GM21723 (cell line): ENCODE data around the gene FKBP10.
A peak's percentile ranks its signal among the peaks of the same experiment; 100 is the strongest.
"Not testable (repeated sequence)": the region's sequence is repeated elsewhere in the genome, so short reads cannot be mapped to it uniquely, and the experiment has no call there.

Source experiments
- ATAC-seq: cut with Tn5 transposase; IDR thresholded peaks from one replicate; pipeline ENCODE4 v1.9.1; 2021; ENCODE audit warnings: mild to moderate bottlenecking, moderate library complexity; ENCODE audit not compliant: unreplicated experiment

Gene FKBP10

DNA sequence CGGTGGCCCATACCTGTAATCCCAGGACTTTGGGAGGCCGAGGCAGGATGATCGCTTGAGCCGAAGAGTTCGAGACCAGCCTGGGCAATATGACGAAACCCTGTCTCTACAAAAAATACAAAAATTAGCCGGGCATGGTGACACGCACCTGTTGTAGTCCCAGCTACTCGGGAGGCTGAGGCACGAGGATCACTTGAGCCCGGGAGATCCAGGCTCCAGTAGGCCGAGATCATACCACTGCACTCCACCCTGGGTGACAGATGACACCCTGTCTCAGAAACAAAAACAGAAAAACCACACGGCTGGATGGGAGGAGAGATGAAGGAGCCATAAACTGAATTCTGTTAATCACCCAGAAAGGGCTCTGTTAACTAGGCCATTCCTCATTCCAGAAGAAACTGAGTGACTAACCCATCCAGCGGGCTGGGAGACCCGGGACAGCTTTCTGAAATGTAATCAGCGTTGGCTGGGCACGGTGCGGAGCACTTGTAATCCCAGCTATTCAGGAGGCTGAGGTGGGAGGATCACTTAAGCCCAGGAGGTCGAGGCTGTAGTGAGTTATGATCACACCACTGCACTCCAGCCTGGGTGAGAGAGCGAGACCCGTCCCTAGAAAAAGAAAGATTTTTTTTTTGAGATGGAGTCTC lies 23.9 kb downstream of the FKBP10 start:
- no peak for ATAC-seq

DNA sequence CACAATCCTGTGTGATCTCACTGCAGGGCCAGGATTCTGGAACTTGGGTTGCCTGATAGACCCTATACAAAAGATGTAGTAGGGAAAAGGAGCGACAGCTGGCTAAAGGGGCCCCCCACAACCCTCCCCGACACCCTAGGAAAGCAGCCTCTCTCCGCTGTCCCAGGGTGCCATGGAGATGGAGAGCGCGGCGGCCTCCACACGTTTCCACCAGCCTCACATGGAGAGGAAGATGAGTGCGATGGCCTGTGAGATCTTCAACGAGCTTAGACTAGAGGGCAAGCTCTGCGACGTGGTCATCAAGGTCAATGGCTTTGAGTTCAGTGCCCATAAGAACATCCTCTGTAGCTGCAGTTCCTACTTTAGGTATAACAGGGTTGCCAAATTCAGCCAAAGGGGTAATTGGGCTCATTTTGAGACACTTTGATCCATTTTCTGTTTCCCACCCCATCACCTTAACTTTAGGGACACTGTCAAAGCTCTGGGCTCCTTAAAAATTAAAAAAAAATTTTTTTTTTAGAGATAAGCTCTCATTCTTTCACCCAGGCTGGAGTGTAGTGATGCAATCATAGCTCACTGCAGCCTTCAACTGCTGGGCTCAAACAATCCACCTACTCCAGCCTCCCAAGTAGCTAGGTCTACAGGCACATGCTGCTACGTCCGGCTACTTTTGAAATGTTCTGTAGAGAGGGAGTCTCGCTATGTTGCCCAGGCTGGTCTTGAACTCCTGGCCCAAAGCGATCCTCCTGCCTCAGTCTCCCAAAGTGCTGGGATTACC lies 25.1 kb downstream of the FKBP10 start, which contains the start of gene KLHL10:
Gene KLHL10, plus strand, starts transcription at position 65 of the 778 bp plus-strand sequence. Its CDS starts 108 bp downstream, at position 173.
- ATAC-seq, result no peak

DNA sequence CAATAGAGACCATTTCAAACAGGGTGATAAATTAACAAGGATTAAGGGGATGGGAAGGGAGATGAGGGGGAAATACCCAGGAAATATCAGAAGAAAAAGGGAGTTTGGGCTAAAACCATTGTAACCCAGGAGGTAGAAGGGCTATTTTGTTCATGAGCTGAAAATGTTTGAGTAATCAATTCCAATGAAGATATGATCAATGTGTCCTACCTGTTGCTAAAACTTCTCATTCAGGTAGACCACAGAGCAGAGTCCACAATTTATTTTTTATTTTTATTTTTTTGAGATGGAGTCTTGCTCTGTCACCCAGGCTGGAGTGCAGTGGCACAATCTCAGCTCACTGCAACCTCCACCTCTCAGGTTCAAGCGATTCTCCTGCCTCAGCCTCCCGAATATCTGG lies 26.6 kb downstream of the FKBP10 start:
- not testable (repeated sequence) for ATAC-seq

DNA sequence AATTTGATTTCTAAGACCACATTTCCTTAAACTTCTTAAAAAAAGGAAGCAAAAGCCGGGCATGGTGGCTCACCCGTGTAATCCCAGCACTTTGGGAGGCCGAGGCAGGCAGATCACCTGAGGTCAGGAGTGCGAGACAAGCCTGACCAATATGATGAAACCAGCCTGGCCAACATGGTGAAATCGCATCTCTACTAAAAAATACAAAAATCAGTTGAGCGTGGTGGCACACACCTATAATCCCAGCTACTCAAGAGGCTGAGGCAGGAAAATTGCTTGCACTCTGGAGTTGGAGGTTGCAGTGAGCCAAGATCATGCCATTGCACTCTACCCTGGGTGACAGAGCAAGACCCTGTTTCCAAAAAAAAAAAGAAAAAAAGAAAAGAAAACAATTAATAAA lies 28.0 kb downstream of the FKBP10 start:
- not testable (repeated sequence) for ATAC-seq

DNA sequence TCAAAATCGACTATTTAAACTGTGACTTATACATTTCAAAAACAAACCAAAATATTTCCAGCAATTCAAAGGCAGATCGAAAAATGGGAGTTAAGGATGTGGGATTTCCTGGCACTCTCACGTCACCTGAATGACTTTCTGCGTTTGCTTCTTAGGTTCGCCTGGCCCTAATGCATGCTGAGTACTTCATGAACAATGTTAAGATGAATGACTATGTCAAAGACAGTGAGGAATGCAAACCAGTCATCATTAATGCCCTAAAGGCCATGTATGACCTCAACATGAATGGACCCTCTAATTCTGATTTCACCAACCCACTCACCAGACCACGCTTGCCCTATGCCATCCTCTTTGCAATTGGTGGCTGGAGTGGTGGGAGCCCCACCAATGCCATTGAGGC lies 32.2 kb downstream of the FKBP10 start:
- no peak for ATAC-seq

DNA sequence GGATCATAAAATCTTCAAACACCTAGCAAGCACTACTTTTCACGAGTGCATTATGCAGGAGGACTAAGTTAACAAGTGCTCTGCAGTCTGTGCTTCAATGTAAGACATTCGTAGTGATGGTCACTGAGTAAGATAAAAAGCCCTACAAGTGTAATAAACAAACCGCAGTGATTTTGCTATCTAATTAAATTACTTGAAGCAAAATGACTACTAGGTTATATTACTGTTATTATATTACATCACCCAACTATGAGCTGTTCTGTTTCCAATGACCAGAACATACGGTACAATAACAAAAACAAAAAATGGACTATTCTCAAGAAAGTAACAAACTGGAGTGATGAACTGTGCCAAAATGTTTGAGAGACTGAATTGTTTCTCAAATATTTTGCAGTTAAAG lies 36.0 kb downstream of the FKBP10 start:
- no peak for ATAC-seq

DNA sequence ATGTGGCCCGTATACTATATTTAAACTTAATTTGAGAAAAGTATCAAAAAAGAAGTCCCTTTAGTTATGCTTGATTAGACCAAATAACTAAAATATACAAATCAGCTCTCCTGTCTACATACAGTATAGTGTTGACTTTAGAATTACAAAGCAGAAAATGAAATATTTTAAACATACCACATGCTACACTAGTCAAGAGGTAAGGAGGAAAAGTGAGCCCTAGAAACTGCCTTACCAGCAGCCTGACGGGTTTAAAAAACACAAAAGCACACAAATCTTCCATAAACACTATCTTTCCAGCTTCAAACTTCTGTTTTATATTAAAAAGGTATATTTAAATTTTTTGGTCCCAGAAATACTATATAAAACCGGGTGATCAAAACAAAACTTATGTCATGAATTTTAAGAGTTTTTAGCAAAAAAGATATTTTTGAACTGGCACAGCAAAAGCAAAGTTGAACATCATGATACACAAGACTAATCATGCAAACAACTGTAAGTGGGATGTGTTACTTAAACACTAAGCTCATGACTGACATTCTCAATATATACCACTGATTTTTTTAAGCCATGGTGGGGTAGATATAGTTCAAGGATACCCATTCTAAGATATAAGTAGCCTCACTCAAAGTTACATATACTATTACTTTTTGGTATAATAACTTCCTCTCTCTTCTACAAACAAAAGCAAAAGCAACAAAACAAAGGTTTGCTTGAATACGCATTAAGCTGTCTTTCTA lies 36.6 kb downstream of the FKBP10 start:
- no peak for ATAC-seq

DNA sequence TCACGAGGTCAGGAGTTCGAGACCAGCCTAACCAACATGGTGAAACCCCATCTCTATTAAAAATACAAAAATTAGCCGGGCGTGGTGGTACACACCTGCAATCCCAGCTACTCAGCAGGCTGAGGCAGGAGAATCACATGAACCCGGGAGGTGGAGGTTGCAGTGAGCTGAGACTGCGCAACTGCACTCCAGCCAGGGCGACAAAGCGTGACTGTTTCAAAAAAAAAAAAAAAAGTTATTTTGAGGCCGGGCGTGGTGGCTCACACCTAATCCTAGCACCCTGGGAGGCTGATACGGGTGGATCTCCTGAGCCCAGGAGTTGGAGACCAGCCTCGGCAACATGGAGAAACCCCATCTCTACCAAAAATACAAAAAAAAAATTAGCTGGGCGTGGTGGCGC lies 38.6 kb downstream of the FKBP10 start:
- ATAC-seq, result not testable (repeated sequence)

DNA sequence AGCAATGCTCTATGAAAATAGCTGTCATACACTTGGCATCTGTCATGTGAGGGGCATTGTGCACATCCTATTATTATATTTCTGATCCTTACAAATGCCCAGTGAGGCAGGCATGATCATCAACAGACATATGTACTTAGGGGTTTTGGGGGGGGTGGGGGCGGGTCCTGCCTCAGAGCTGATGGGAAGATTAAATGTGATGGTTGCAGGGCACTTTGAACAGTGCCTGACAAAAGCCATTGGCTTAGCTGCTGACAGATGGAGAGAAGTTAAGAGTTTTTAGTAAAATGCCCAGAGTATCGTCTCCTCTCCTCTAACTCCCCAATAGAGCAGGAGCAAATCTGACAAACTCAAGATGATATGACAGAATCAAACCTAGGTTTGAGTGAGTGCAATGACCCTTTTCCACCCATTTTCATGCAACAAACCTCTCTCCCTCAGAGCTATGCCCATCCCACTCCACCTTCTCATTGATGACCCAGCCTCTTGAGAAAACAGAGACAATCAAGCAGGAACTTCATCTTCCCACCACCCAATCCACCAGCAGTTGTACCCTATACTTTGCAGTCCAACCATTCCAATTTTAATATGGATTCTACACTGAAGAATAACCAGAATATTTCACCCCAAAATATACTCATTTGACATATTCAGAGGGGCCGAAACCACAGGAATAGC lies 47.6 kb downstream of the FKBP10 start:
- ATAC-seq, result no peak

DNA sequence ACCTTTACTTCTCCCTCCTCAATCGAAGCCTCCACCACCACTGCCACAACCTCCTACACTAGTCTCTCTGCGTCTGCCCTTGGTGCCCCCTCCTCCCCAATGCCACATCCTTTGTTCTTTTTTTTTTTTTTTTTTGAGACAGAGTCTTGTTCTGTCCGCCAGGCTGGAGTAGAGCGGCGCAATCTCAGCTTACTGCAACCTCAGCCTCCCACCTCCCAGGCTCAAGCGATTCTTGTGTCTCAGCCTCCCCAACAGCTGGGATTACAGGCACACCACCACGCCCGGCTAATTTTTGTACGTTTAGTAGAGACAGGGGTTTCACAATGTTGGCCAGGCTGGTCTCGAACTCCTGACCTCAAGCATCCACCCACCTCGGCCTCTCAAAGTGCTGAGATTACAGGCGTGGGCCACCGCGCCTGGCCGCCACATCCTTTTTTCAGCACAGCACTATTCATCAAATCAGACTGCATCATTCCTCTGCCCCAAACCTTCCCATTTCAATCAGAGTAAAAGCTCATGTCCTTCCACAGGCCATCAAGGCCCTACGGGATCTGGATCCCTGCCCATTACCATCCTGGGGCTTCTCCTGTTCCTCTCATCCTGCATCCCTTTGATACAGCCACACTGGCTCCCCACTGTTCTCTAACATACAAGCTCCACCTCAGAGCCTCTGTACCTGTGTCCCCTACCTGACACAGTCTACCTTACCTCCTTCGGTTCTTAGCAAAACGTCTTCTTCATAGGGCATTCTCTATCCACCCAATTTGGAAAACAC lies 50.5 kb downstream of the FKBP10 start:
- ATAC-seq, result no peak

DNA sequence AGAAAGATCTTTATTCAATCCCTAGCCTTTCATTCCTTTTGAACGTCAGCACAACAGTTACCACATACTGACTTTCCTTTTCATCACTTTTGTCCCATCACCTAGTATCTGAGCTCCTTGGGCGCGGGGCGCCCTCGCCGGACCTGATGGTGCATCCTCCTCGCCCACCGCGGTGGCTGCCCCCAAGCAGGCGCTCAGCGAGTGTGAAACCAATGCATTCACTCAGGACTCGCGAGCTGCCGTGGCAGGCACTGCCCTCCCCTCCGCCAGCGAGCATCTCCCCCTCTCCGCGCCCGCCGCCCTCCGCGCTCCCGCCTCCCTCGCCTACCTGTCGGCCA lies 51.7 kb downstream of the FKBP10 start:
- ATAC-seq, result no peak

DNA sequence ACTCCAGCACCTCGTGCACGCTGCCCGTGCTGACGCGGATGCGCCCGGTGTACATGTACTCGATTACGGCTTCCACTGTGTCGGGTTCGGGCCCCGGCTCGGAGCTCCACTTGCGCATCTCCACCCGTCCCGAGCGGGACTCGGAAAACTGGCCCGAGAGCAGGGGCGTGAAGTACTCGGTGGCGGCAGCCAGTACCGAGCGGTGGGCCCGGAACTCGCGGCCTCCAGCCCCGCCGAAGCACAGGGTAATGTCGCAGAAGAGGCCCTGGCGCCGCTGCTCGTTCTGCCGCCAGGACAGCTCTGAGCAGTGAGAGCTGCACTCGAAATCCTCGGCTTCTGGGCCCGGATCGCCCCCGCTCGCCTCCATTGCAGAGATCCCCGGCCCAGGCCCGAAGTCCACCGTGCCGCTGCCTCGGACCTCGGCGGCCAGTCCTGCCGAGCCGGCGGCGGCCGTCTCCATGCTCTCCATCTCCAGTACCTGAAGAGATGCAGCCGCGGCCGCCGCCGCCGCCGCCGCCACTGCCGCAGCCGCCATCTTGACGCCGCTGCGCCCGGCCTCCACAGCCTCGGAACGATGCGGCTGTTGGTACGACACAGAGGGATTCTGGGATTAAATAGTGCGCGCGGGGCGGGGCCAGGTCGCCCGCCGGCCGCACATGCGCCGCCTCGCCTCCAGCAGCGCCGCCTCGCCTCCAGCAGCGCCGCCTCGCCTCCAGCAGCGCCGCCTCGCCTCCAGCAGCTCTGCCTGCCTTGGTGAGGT lies 52.2 kb downstream of the FKBP10 start, which contains the start of gene KLHL11:
Gene KLHL11, minus strand, starts transcription at position 588 of the 760 bp plus-strand sequence. Its CDS starts 53 bp downstream, at position 535.
- peak; percentile 89 for ATAC-seq

DNA sequence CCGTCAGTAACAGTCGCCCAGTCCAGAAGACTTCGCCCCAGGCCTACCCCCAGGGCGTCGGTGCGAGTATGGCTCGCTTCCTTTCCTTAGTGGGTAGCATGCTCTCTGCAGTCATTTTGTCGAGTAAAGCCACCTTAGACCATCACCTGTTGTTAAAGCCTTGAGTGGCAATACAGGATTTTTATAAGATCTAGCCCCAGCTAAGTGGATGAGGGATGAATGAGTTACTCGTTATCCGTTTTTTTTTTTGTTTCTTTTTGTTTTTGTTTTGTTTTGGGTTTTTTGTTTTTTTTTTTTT lies 52.7 kb downstream of the FKBP10 start:
- no peak for ATAC-seq

DNA sequence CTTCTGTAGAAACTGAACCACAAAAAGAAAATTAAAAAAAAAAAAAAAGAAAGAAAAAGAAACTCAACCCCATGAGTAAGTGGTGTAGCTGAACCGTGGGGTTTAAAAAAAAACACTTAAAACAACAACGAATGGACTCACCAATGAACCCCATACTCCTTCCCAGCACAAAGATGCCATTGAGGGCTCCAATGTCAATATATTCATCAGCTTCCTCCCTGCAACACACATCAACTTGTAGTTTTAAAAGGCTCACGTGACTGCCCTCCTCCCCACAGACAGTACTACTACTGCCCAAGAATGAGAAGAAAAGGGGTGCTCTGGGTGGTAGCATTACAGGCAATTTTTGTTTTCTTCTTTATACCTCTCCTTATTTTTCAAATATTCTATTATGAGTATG lies 55.8 kb downstream of the FKBP10 start:
- no peak for ATAC-seq

DNA sequence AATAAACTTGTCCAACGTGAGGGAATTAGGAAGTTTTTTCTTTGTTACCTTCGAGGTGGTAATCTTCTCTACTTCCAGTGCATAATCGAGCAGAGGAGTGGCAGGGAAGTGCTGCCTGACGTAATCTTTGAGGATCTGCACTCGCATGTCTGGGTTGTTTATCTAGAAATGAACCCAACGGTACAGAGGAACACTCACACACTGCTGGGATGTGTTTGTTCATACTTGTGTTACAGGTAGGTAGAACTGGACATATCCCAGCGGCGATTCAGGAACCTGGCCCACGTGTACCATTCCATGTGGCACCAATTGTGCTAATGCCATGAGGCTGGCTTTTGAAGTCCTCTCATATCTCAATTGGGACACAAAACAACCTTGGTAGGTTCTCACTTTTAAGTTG lies 56.6 kb downstream of the FKBP10 start:
- ATAC-seq, result no peak

DNA sequence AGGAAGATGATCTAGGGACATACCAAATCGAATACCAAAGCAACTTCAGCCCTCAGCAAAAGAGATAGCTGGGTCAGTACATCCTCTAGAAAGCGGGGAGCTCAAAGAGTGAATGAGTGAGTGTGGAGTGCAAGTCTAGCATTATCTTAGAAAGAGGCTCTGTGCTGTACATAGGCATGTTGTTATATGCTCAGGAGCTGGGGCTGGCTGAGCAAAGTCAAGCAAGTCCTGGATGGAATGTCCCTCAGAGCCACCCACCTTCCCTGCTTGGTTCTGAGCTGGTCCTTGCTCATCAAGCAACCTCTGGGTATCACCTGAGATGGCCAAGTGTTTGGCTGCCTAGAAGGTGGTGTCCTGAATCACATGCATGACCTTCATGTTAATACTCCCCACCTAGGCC lies 57.3 kb downstream of the FKBP10 start:
- no peak for ATAC-seq

DNA sequence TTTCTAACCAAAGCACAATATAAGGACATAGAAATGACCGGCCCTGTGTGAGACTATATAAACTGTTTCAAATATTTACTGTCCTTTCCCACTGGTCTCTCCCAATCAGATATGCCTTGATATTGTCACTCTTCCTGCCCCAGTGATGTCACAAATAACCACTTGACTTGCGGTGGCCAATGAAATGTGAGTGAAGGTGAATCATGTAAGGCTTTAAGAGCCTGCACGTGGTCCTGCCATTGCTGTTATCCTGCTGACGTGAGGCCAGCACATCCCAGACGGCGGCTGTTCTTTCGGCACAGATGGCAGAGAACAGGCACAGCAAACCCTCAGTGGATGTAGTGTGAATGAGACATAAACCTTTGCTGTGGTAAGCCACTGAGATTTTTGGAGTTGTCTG lies 57.8 kb downstream of the FKBP10 start:
- ATAC-seq, result no peak

DNA sequence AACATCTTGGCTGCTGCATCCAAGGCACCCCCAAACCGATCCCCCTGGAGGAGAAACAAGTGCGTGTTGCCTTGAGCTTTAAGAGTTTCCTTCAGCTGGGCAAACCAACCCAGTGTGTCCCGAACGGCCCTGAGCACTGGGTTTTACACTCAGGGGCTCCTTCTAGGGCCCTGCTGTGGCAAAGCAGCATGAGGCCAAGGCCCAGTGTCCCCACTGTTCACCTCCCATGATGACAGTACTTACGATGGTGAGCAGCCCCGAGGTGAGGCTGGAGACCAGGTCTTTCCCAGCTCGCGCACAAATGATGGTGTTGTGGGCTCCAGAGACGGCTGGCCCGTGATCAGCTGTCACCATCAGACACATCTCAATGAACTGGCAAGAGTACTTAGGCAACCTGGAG lies 59.0 kb downstream of the FKBP10 start:
- ATAC-seq, result no peak
